Mucosa of descending colon (tissue), 3 donors: Measurements from ENCODE around the gene INSC. TPM values are rescaled to one million over a fixed set of nuclear protein-coding genes. Genes with fewer than 3 reads are reported as not detected.
"Not testable (repeated sequence)": the region's sequence is repeated elsewhere in the genome, so short reads cannot be mapped to it uniquely, and the experiment has no call there.

Experiments used
- ATAC-seq: fragments of 200-7000 bp; cut with Tn5 transposase; one replicate; pipeline ENCODE4 v1.9.1; 2020; ENCODE audit warnings: mild to moderate bottlenecking, moderate library complexity
- DNase-seq, 3 donors: peaks; one replicate each; pipeline ENCODE4 v3.0.0-alpha.2; 2020
- H3K36me3 ChIP-seq: fragments of 200-600 bp; one replicate; pipeline ENCODE4 v1.8.0; 2021; ENCODE audit warnings: low read depth, mild to moderate bottlenecking
- H3K4me1 ChIP-seq: fragments of 200-600 bp; one replicate; pipeline ENCODE4 v1.8.0; 2021; ENCODE audit warnings: low read depth, mild to moderate bottlenecking
- H3K4me3 ChIP-seq: fragments of 200-600 bp; one replicate; pipeline ENCODE4 v1.8.0; 2021; ENCODE audit warnings: mild to moderate bottlenecking
- H3K9me3 ChIP-seq: fragments of 200-600 bp; one replicate; pipeline ENCODE4 v1.8.0; 2021; ENCODE audit warnings: mild to moderate bottlenecking
- CTCF ChIP-seq: fragments of 200-600 bp; IDR thresholded peaks from one replicate; pipeline ENCODE4 v1.8.0; 2022; ENCODE audit warnings: antibody characterized with exemption, mild to moderate bottlenecking
- intact Hi-C, 2 donors: fragments of 100-400 bp; cut with DNase I in 1 of 2; cut with micrococcal nuclease in 1 of 2; formaldehyde crosslinking; loops; one replicate each; pipeline versions ENCODE4 v1.11.0 to v1.11.1; 2022; cut with DNase I, micrococcal nuclease
- long read RNA-seq, 2 donors: library from polyadenylated mRNA; unstranded; transcript quantifications; one replicate each; pipeline ENCODE4 v2.0.0, GENCODE V29; 2019 to 2021
- total RNA-seq, 3 donors: library from RNA; stranded (reverse); fragmentation: NEBNext Ultra II Directional in 2 of 3; extraction: Animal tissue kit (Norgen Biotek cat#: 25700) in 2 of 3; gene quantifications; one replicate each; pipeline versions ENCODE4 v1.2.1 to v1.2.4, GENCODE V29; 2021 to 2023
- donor health status: DM: no; HTN: no; CAD: no; lungs with moderate emphysema.
- donor health status: DM: no; HTN: no; CAD: no.
- donor health status: DM: no; HTN: yes; CAD: no.

Gene INSC
- 1 to 10 TPM; 1.4 to 4.2 (median 2.6) TPM for total RNA-seq
- long read RNA-seq, donor 1, partial matches to known transcripts, result 2 of 8 reads
- long read RNA-seq, donor 1, other reads (novel, unspliced or antisense), result 4 of 8 reads
- long read RNA-seq, donor 2, partial matches to known transcripts, result 0 of 2 reads
- long read RNA-seq, donor 2, other reads (novel, unspliced or antisense), result 1 of 2 reads

- Histone ChIP-seq H3K9me3 (no peaks in the 10 kb centered on the region), H3K4me1 (no peaks in the 10 kb centered on the region), H3K4me3 (no peak within 1 kb of the TSS), H3K36me3 (no peaks in the 10 kb centered on the region)
- peak in 1 of 3 donors; percentile 38 for DNase-seq
- no peak for TF ChIP-seq CTCF
- ATAC-seq, result peak; percentile 37
- intact Hi-C loops, result no loop called here
Measured at GRCh38 chr11:15114501-15115475, at the start of gene INSC. INSC (plus strand) TSS chr11:15114923; CDS start chr11:15149175, 34,252 bp downstream.

GRCh38 chr11:15069751-15070150 lies 45.0 kb upstream of the INSC start:
- not testable (repeated sequence) for H3K36me3 ChIP-seq, ATAC-seq
- intact Hi-C loops, result loop anchor here in 1 of 2 donors (10.0 kb wide), 1 partner anchor 155 kb away; no protein-coding TSS in a partner anchor

GRCh38 chr11:15071556-15072255 lies 43.0 kb upstream of the INSC start:
- DNase-seq (no peak), ATAC-seq (no peak)
- TF ChIP-seq CTCF, result no peak
- intact Hi-C loops, result no loop called here
- H3K9me3 ChIP-seq, result peaks cover 4% of the 10 kb centered on the region
- H3K4me1 ChIP-seq, result peaks cover 18% of the 10 kb centered on the region
- H3K4me3 ChIP-seq, result no peak overlapping the region
- no peaks in the 10 kb centered on the region for H3K36me3 ChIP-seq

More at GRCh38 chr11:15069751-15070150, 45.0 kb upstream of the INSC start:
- not testable (repeated sequence) for H3K9me3 ChIP-seq, H3K4me3 ChIP-seq, DNase-seq
- H3K4me1 ChIP-seq, result peaks cover 16% of the 10 kb centered on the region

- intact Hi-C loops, result no loop called here
- ATAC-seq, result no peak
- no peak overlapping the region for H3K4me3 ChIP-seq
Measured at GRCh38 chr11:15072551-15073143, 42.1 kb upstream of the INSC start.

More at GRCh38 chr11:15072551-15073143, 42.1 kb upstream of the INSC start:
- DNase-seq, result no peak
- TF ChIP-seq CTCF, result no peak
- Histone ChIP-seq H3K36me3 (no peaks in the 10 kb centered on the region), H3K4me1 (peaks cover 18% of the 10 kb centered on the region), H3K9me3 (peaks cover 4% of the 10 kb centered on the region)
